HG03196 (cell line): ENCODE data around the gene COA1.
"Not testable (repeated sequence)": the region's sequence is repeated elsewhere in the genome, so short reads cannot be mapped to it uniquely, and the experiment has no call there.

ENCODE experiments used
- ATAC-seq: cut with Tn5 transposase; IDR thresholded peaks from one replicate; pipeline ENCODE4 v1.9.1; 2021; ENCODE audit not compliant: unreplicated experiment

The COA1 gene

GRCh38 chr7:43632746-43633145 is 96.6 kb downstream of the COA1 start:
- ATAC-seq, result no peak

GRCh38 chr7:43631559-43631958 is 97.8 kb downstream of the COA1 start:
- no peak for ATAC-seq

- no peak for ATAC-seq
These were observed 98.8 kb downstream of the COA1 start for GRCh38 chr7:43630482-43630881.

GRCh38 chr7:43629857-43630256 is 99.5 kb downstream of the COA1 start:
- ATAC-seq, result no peak

- no peak for ATAC-seq
These were observed 100.9 kb downstream of the COA1 start for GRCh38 chr7:43628431-43628830.

- ATAC-seq, result not testable (repeated sequence)
These were observed 101.5 kb downstream of the COA1 start for GRCh38 chr7:43627798-43628197.

GRCh38 chr7:43626695-43627094 is 102.6 kb downstream of the COA1 start:
- ATAC-seq, result no peak

- ATAC-seq, result no peak
These were observed 103.3 kb downstream of the COA1 start for GRCh38 chr7:43625980-43626379.

- ATAC-seq, result peak; percentile 61
These were observed 103.9 kb downstream of the COA1 start for GRCh38 chr7:43625453-43625852.

GRCh38 chr7:43624156-43624555 is 105.2 kb downstream of the COA1 start:
- no peak for ATAC-seq

GRCh38 chr7:43621729-43622448 is 107.4 kb downstream of the COA1 start:
- no peak for ATAC-seq

- no peak for ATAC-seq
These were observed 109.9 kb downstream of the COA1 start for GRCh38 chr7:43619213-43620012.

- ATAC-seq, result no peak
These were observed 111.2 kb downstream of the COA1 start for GRCh38 chr7:43618073-43618472.

- no peak for ATAC-seq
These were observed 112.3 kb downstream of the COA1 start for GRCh38 chr7:43616977-43617376.

GRCh38 chr7:43615558-43616145 is 113.7 kb downstream of the COA1 start:
- ATAC-seq, result no peak

- peak; percentile 40 for ATAC-seq
These were observed 116.4 kb downstream of the COA1 start for GRCh38 chr7:43612599-43613589.

GRCh38 chr7:43612128-43612527 is 117.2 kb downstream of the COA1 start:
- ATAC-seq, result no peak

- ATAC-seq, result no peak
These were observed 120.2 kb downstream of the COA1 start for GRCh38 chr7:43609097-43609496.

- ATAC-seq, result no peak
These were observed 125.1 kb downstream of the COA1 start for GRCh38 chr7:43604251-43604650.

GRCh38 chr7:43602256-43602655 is 127.1 kb downstream of the COA1 start:
- no peak for ATAC-seq

- no peak for ATAC-seq
These were observed 129.3 kb downstream of the COA1 start for GRCh38 chr7:43600056-43600455.
